VCaP (cell line): ENCODE measurements around the gene CCDC149.

Experiments
- H3K27ac ChIP-seq: fragments of 450-650 bp; 2 replicates; pipeline ENCODE4 v1.5.1; 2017
- TF ChIP-seq, protein P1 (sequence below): fragments of 450-650 bp; conservative IDR thresholded peaks from 2 replicates; pipeline ENCODE4 v1.5.1; 2017; ENCODE audit warnings: mild to moderate bottlenecking, moderate library complexity

The CCDC149 gene

DNA sequence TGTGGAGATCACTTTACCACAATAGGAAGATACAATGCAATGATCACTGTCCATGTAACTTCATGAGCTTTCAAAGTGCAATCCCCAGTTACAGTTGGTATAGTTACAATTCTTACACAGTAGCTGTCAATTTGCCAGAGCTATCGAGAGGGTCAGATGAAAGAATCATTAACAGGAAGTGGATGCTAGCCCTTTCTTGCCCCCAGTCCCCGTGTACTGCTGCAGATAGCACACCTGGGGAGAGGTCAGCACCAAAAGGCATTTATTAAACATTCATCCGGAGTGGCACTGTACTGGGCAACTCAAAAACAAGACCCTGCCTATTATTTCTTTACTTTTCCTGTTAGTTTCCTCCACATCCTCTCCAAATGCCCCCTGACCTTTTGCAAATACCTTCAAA is 69.7 kb downstream of the CCDC149 start:
- H3K27ac ChIP-seq, result peak overlapping the region; percentile 78; the same call in 1 of the 2 replicates
- TF ChIP-seq, protein P1, sequence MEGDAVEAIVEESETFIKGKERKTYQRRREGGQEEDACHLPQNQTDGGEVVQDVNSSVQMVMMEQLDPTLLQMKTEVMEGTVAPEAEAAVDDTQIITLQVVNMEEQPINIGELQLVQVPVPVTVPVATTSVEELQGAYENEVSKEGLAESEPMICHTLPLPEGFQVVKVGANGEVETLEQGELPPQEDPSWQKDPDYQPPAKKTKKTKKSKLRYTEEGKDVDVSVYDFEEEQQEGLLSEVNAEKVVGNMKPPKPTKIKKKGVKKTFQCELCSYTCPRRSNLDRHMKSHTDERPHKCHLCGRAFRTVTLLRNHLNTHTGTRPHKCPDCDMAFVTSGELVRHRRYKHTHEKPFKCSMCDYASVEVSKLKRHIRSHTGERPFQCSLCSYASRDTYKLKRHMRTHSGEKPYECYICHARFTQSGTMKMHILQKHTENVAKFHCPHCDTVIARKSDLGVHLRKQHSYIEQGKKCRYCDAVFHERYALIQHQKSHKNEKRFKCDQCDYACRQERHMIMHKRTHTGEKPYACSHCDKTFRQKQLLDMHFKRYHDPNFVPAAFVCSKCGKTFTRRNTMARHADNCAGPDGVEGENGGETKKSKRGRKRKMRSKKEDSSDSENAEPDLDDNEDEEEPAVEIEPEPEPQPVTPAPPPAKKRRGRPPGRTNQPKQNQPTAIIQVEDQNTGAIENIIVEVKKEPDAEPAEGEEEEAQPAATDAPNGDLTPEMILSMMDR, result no peak

DNA sequence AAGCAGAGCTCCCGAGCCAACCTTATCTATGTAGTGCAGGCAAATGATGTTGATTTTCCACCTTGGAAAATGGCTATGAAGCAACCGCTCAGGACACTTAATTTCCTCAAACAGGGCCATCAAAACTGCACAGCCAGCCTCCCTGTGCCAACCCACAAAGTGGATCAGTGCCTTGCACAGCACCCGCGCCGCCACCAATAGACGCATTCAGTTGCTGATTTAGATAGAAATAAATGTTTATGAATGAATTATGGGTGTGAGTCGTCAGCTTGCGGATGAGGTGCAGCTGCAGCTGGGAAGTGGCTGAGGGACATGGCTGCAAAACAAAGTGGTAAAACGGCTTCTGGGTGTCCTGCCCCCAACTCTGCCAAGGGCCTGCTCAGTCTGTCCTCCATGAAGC is 70.5 kb downstream of the CCDC149 start:
- peak overlapping the region; percentile 78 for H3K27ac ChIP-seq
- TF ChIP-seq, protein P1, result no peak

DNA sequence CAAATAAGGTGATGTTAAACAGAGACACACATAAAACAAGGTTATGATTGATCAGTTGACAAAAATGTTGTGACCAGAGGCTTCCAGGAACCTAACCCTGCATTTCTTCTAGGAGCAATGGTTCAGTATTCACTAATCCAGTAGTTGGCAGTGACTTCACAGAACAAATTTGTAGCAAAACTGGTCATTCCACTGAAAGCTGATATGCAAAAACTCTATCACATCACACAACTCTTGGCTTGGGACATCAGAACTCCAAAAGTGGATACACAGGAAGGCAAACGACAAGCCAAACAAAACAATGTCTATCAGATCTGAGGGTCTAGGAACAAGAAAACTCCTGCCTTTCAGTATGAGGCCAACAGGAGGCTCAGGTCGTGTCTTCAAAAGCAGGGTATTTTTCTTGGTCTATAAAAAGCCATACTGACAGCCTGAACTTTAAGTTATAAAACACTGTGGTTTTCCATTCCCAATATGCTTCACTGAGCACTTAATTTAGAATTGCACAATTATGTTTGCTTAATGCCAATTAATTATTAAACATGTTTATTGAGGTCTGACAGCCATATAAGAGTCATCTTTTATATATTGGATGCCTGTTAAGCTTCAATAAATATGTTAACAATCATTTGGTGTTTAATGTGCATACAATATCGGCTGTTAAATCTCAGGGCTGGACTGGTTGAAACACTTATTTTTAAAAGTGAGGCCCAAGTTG is 71.9 kb downstream of the CCDC149 start:
- TF ChIP-seq, protein P1, result peak; percentile 12; the same call in 1 of the 2 replicates
- H3K27ac ChIP-seq, result peak overlapping the region; percentile 78

DNA sequence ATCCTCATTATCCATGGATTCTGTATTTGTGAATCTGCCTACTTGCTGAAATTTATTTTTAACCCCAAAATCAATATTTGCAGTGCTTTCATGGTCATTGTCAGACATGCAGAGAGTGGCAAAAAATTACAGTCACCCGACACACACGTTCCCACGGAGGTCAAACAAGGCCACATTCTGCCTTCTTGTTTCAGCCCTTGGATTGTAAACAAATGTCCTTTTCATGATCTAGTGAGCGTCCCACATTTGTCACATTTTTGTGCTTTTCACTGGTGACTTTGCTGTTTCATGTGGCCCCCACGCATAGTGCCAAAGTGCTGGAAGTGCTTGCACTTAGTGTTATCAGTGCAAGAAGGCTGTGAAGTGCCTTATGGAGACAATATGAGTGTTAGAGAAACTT is 72.5 kb downstream of the CCDC149 start:
- TF ChIP-seq, protein P1, result no peak
- H3K27ac ChIP-seq, result peak overlapping the region; percentile 78

DNA sequence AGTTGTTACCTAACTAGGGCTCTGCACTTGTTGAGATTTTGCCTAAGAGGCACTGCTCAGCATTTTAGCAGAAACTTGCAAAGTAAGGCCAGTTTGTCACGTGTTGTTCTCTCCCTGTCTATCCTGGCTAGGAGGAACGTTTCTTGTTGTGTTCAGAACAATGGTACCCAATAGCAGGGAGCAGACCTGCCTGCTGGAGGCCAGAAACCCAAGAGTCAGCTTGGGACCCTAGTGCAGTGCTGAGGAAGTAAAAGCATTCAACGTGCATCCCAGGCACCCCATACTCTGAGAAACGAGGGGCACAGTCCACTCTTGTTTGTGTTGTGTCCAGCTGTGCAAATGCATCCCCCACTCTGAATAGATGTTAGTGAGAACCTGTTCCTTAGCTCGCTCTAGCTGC is 75.1 kb downstream of the CCDC149 start:
- H3K27ac ChIP-seq, result no peak overlapping the region
- TF ChIP-seq, protein P1, result no peak

DNA sequence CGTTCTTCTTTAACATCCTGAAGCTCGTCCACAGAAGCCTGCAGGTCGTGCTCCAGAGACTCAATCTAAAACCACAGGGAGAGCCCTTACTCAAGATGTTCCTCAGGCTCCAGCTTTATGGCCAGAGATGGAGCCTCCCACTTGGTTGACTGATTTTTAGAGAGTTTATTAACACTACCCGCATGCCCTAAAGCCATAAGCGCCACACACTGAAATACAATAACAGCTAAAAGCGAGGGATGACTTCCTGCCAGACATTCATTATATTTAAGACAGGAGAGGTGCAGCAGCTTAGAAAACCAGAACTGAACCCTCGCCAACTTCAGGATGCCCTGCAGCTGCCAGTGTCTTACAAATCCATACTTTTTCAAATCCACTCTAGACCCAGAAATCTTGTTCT is 75.5 kb downstream of the CCDC149 start:
- TF ChIP-seq, protein P1, result no peak
- H3K27ac ChIP-seq, result no peak overlapping the region

DNA sequence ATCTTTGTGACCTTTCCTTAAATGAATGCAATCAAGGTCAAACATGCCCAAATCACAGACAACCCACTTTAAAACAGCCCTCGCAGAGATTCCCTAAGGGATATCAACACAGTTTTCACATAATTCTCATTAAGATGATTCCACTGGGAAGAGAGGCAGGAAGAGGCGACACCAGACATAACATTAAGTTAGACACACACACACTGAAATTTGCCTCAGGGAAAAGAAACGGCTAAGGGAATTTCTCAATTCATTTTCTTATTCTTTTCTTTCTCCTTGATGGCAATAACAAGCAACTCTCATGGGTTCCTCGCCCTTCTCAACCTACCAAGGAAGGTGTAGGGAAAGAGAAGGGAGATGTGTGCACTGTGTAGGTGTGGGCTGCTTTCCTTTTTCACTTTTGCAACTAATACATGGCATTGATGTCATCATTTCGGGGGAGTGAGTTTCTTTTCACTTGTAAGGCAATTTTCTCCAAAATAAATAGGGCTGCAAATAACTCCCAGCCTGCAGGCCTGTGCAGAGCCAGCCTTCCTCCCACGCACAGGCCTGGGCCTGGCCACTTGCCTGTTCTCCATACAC is 76.1 kb downstream of the CCDC149 start:
- no peak overlapping the region for H3K27ac ChIP-seq
- TF ChIP-seq, protein P1, result no peak
